Pancreas (tissue), 10 donors: Measurements from ENCODE around the gene REC114. TPM values are rescaled to one million over a fixed set of nuclear protein-coding genes. Genes with fewer than 3 reads are reported as not detected.

Source experiments
- ATAC-seq, 4 donors: fragments of 200-7000 bp; cut with Tn5 transposase; one replicate each; pipeline versions ENCODE4 v1.8.0 to v1.9.1; 2020; ENCODE audit warnings: mild to moderate bottlenecking in 4 of 4, moderate library complexity in 4 of 4
- DNase-seq, 6 donors: peaks; one replicate each; pipeline ENCODE4 v3.0.0-alpha.2; 2020
- FAIRE-seq: peaks from 2 replicates; lab custom pipeline; 2012; peaks lifted over from hg19 to GRCh38; lab: Jason Lieb, UNC
- H3K27ac ChIP-seq, 4 donors: fragments of 200-600 bp; sonication (generic); 1 replicate in 3 of 4; 2 replicates in 1 of 4; pipeline versions ENCODE4 v1.5.0 to v1.8.0; 2020
- H3K27me3 ChIP-seq, 4 donors: fragments of 200-600 bp; one replicate each; pipeline ENCODE4 v1.8.0; 2021
- H3K36me3 ChIP-seq, 3 donors: fragments of 200-600 bp; sonication (generic) in 1 of 3; one replicate each; pipeline versions ENCODE4 v1.5.0 to v1.8.0; 2020 to 2021
- H3K4me1 ChIP-seq, 3 donors: fragments of 200-600 bp; one replicate each; pipeline ENCODE4 v1.8.0; 2021
- H3K4me3 ChIP-seq, 4 donors: fragments of 200-600 bp; sonication (generic) in 2 of 4; one replicate each; pipeline versions ENCODE4 v1.5.0 to v1.8.0; 2020 to 2021
- H3K9me3 ChIP-seq, 4 donors: fragments of 200-600 bp; one replicate each; pipeline ENCODE4 v1.8.0; 2021
- whole genome bisulfite sequencing, 2 donors: extraction: QIAGEN DNeasy Blood & Tissue Kit; methylation state at CpG; one replicate each; pipeline ENCODE4 v1.1.7; 2013; 5-methylcytosine and 5-hydroxymethylcytosine counted together
- intact Hi-C, 3 donors: fragments of 100-400 bp; cut with DNase I; formaldehyde crosslinking; loops; one replicate each; pipeline versions ENCODE4 v1.11.1 to v1.14.2; 2022
- polyA plus RNA-seq, 2 donors: library from polyadenylated mRNA; stranded (reverse); fragments of 200-250 nt; gene quantifications; one replicate each; pipeline ENCODE4 v1.2.3, GENCODE V29; 2013
- total RNA-seq, 6 donors: library from RNA; stranded (reverse); fragmentation: NEBNext Ultra II Directional in 4 of 6; extraction: Animal tissue kit (Norgen Biotek cat#: 25700) in 4 of 6; gene quantifications; one replicate each; pipeline versions ENCODE4 v1.2.1 to v1.2.4, GENCODE V29; 2021 to 2023
- TF ChIP-seq, protein P1 (sequence below), 4 donors: fragments of 200-600 bp; sonication (generic) in 3 of 4; IDR thresholded peaks; one replicate each; pipeline versions ENCODE4 v1.5.0 to v1.8.0; 2021; ENCODE audit warnings: antibody characterized with exemption in 4 of 4
- donor health status: healthy with polysubstance abuse.
- donor health status: DM: no; HTN: no; CAD: no; lungs with moderate emphysema.
- donor health status: DM: no; HTN: no; CAD: no.
- donor health status: control.
- donor health status: control.
- donor health status: Bipolar disorder and iron deficiency.
- donor health status: DM: yes; HTN: yes; CAD: no.
- donor health status: DM: no; HTN: no; CAD: no.
- donor health status: DM: no; HTN: no; CAD: no.
- donor health status: DM: yes; HTN: yes; CAD: no.

The REC114 gene
- total and polyA plus RNA-seq, 8 donors, result not detected

DNA sequence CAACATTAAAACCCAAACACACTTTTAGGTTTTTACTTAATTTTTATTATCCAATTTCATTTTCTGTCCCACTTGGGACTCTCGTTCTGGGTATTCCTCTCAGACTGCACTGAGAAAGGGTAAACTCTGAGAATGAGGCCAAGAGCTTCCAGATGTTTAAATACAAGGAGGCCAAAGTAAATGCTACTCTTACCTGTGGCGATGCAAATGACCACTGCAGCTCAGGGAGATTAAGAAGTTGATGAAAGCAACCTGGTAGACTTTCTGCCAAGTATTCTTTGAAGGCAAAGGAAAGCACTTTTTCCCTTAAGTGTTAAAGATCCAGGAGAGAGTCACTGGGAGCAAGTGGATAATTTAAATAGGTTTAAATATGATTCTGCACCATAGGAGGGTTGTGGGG lies 151.1 kb downstream of the REC114 start:
- DNase-seq (no peak), ATAC-seq (peak; percentile 31 to 70 (median 52)), FAIRE-seq (no peak)
- Histone ChIP-seq H3K27ac (no peak overlapping the region), H3K4me3 (no peak overlapping the region), H3K27me3 (no peaks in the 10 kb centered on the region), H3K36me3 (peaks cover 0 to under 1% (median 0%) of the 10 kb centered on the region in 3 donors), H3K4me1 (peaks cover 7 to 15% (median 10%) of the 10 kb centered on the region in 3 donors), H3K9me3 (no peaks in the 10 kb centered on the region)
- TF ChIP-seq, protein P1, sequence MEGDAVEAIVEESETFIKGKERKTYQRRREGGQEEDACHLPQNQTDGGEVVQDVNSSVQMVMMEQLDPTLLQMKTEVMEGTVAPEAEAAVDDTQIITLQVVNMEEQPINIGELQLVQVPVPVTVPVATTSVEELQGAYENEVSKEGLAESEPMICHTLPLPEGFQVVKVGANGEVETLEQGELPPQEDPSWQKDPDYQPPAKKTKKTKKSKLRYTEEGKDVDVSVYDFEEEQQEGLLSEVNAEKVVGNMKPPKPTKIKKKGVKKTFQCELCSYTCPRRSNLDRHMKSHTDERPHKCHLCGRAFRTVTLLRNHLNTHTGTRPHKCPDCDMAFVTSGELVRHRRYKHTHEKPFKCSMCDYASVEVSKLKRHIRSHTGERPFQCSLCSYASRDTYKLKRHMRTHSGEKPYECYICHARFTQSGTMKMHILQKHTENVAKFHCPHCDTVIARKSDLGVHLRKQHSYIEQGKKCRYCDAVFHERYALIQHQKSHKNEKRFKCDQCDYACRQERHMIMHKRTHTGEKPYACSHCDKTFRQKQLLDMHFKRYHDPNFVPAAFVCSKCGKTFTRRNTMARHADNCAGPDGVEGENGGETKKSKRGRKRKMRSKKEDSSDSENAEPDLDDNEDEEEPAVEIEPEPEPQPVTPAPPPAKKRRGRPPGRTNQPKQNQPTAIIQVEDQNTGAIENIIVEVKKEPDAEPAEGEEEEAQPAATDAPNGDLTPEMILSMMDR (IDR thresholded peaks at IDR 0.05), result no peak
- 40 to 41% methylated on average over 2 of the region's 2 CpGs for WGBS, 2 donors
- intact Hi-C loops, result no loop called here

DNA sequence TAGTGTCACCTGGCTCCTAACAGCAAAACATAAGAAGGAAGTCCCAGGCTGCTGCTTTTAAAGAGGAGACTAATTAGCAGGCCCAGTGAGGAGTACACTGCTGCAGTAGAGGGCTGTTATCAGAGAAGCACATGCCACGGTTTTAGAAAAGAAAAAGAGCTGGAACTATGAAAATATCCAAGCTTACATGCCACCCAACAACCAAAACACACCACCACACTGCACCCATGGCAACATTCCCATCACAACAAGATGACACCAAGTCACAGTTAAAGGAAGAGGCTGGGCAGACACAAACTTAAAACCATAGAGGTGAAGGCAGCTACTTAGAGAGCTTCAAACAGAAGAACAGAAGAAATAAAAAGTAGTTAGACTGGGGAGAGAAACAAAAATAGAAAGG lies 153.2 kb downstream of the REC114 start:
- ATAC-seq (no peak), FAIRE-seq (no peak), DNase-seq (no peak)
- peaks cover 14 to 28% (median 22%) of the 10 kb centered on the region in 3 donors for H3K4me1 ChIP-seq
- no peaks in the 10 kb centered on the region for H3K9me3 ChIP-seq
- H3K27ac ChIP-seq, result no peak overlapping the region
- H3K36me3 ChIP-seq, result no peaks in the 10 kb centered on the region
- TF ChIP-seq, protein P1 (IDR thresholded peaks at IDR 0.05), result no peak
- 0 to 33% methylated on average over 1 of the region's 1 CpG for WGBS, 2 donors
- H3K27me3 ChIP-seq, result no peaks in the 10 kb centered on the region
- intact Hi-C loops, result no loop called here
- no peak overlapping the region for H3K4me3 ChIP-seq

GRCh38 chr15:73597036-73597638 lies 154.2 kb downstream of the REC114 start:
- Histone ChIP-seq H3K27me3 (no peaks in the 10 kb centered on the region), H3K27ac (no peak overlapping the region), H3K36me3 (no peaks in the 10 kb centered on the region), H3K4me1 (peaks cover 20 to 34% (median 31%) of the 10 kb centered on the region in 3 donors), H3K9me3 (no peaks in the 10 kb centered on the region), H3K4me3 (no peak overlapping the region)
- TF ChIP-seq, protein P1 (IDR thresholded peaks at IDR 0.05), result no peak
- 93 to 95% methylated on average over 21 of the region's 21 CpGs for WGBS, 2 donors
- peak in 1 of 6 donors; percentile 31 for DNase-seq
- no peak for FAIRE-seq
- no peak for ATAC-seq
- intact Hi-C loops, result no loop called here

DNA sequence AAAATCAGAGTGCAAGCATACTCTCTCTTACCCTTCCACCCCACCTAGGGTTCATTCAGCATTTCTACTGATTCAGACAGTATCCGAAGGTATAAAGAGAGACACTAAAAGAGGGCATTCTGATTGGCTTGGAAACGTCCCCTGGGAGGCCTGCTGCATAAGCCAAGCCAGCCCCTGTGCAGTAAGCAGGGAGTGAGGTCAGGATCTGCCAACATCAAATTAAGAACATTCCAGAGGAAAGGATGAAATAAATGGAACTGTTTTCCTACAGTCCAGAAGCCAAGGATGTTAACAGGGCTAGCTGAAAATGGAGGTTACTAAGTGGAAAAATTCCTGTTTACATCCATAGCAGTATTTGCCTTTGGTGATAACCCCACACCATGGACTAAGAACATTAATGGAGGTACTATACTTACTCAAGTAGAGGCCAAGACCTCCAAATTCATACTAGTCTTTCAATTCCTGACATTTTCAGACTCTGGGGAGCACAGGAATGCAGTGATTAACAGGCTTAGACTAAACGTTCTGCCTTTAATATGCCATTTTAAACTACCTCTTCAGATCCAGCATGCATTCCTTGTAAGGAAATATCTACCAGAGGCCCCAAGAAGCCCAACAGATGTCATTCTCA lies 155.7 kb downstream of the REC114 start:
- Histone ChIP-seq H3K9me3 (no peaks in the 10 kb centered on the region), H3K27me3 (no peaks in the 10 kb centered on the region), H3K27ac (no peak overlapping the region), H3K4me3 (no peak overlapping the region), H3K4me1 (peaks cover 25 to 43% (median 32%) of the 10 kb centered on the region in 3 donors), H3K36me3 (no peaks in the 10 kb centered on the region)
- no peak for FAIRE-seq
- intact Hi-C loops, result no loop called here
- TF ChIP-seq, protein P1 (IDR thresholded peaks at IDR 0.05), result no peak
- no peak for DNase-seq
- 44 to 54% methylated on average over 3 of the region's 3 CpGs for WGBS, 2 donors
- ATAC-seq, result no peak

DNA sequence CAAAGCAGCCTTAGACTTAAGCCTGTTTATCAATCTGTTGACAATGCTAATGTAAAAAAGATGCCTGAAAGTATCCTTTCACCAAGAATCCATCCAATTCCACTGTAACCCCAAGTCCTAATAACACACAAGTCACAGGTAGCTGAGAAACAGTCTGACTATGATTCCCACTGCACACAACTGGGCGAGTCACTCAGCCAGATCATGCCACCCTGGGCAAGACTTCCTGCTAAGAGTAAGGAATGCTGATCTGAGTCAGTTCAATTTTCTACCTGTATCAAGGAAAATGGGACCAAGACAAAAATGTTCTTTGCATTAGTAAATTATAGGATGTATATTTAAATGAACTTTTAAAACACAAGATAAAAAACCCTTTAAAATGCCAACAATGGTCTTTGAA lies 157.0 kb downstream of the REC114 start:
- H3K4me1 ChIP-seq, result peaks cover 23 to 38% (median 25%) of the 10 kb centered on the region in 3 donors
- 97% methylated on average over 1 of the region's 1 CpG for WGBS, 2 donors
- no peak for DNase-seq

More for the DNA sequence above, 157.0 kb downstream of the REC114 start:
- TF ChIP-seq, protein P1 (IDR thresholded peaks at IDR 0.05), result no peak
- Histone ChIP-seq H3K27ac (no peak overlapping the region), H3K4me3 (no peak overlapping the region), H3K9me3 (no peaks in the 10 kb centered on the region), H3K36me3 (no peaks in the 10 kb centered on the region), H3K27me3 (no peaks in the 10 kb centered on the region)
- intact Hi-C loops, result no loop called here
- ATAC-seq, result no peak
- FAIRE-seq, result no peak
